Measurements from ENCODE around the gene CAPN9.

Gene CAPN9

GRCh38 chr1:230824919-230825721 lies 77.9 kb downstream of the CAPN9 start (continued):
- TF ChIP-seq INSM2 (tag by site-specific recombination; IDR thresholded peaks at IDR 0.05) (no peak), KLF9 (tag by site-specific recombination; IDR thresholded peaks at IDR 0.05; ENCODE audit: low read depth) (no peak), HIC1 (tag by site-specific recombination; IDR thresholded peaks at IDR 0.05) (no peak), ZNF529 (tag by site-specific recombination; IDR thresholded peaks at IDR 0.05; ENCODE audit: insufficient replicate concordance) (no peak), ZBTB7A (tag by site-specific recombination; IDR thresholded peaks at IDR 0.05; ENCODE audit: low read depth) (no peak), ZNF274 (IDR thresholded peaks at IDR 0.05; ENCODE audit: low read length) (no peak), ZNF274 (tag by site-specific recombination; IDR thresholded peaks at IDR 0.05; ENCODE audit: borderline replicate concordance) (no peak), ZNF560 (tag by site-specific recombination; IDR thresholded peaks at IDR 0.05; ENCODE audit: borderline replicate concordance) (no peak), ZBTB10 (tag by site-specific recombination; IDR thresholded peaks at IDR 0.05) (no peak), TRIM28 (IDR thresholded peaks at IDR 0.05; ENCODE audit: borderline replicate concordance, low read length) (0 out of 2 replicates have a peak, but pooled peaks have one; percentile 24), ZNF580 (tag by site-specific recombination; IDR thresholded peaks at IDR 0.05) (no peak), REPIN1 (tag by site-specific recombination; IDR thresholded peaks at IDR 0.05; ENCODE audit: low read depth) (no peak)

- TF ChIP-seq ZNF654 (tag by site-specific recombination; IDR thresholded peaks at IDR 0.05; ENCODE audit: low read depth) (no peak), ZNF548 (tag by site-specific recombination; IDR thresholded peaks at IDR 0.05) (peak; percentile 97)
- POLR2A ChIA-PET = no interaction called here
- no peak overlapping the region for H3K4me3 ChIP-seq (ENCODE audit: low read depth, low read length)
- H3K27ac ChIP-seq (ENCODE audit: extremely low read depth, low read depth, low read length) = no peak overlapping the region
- H3K9me3 ChIP-seq (ENCODE audit: control insufficient read depth, insufficient read depth, low read depth, low read length) = no peaks in the 10 kb centered on the region
- H3K36me3 ChIP-seq (ENCODE audit: control insufficient read depth in 2 of 2, insufficient read depth in 1 of 2, low read length in 2 of 2) = no peaks in the 10 kb centered on the region
- H3K4me1 ChIP-seq (ENCODE audit: control insufficient read depth, insufficient read depth, low read length) = no peaks in the 10 kb centered on the region
- CTCF ChIA-PET = no interaction called here
Measured at GRCh38 chr1:230825761-230826160, 78.6 kb downstream of the CAPN9 start.

GRCh38 chr1:230826166-230826875 lies 79.1 kb downstream of the CAPN9 start:
- Histone ChIP-seq H3K4me1 (ENCODE audit: control insufficient read depth, insufficient read depth, low read length) (no peaks in the 10 kb centered on the region), H3K4me3 (ENCODE audit: low read depth, low read length) (no peak overlapping the region), H3K27ac (ENCODE audit: extremely low read depth, low read depth, low read length) (no peak overlapping the region), H3K9me3 (ENCODE audit: control insufficient read depth, insufficient read depth, low read depth, low read length) (no peaks in the 10 kb centered on the region), H3K36me3 (ENCODE audit: control insufficient read depth in 2 of 2, insufficient read depth in 1 of 2, low read length in 2 of 2) (no peaks in the 10 kb centered on the region)
- POLR2A ChIA-PET = no interaction called here
- CTCF ChIA-PET = interaction anchor here (0.5 to 0.6 kb wide), 2 partner anchors 46 to 1463 kb away, joined by 3 to 4 read pairs; no protein-coding TSS in a partner anchor
- TF ChIP-seq ELK4 (IDR thresholded peaks at IDR 0.05; ENCODE audit: borderline replicate concordance, low read depth, low read length) (no peak), ZNF629 (tag by site-specific recombination; IDR thresholded peaks at IDR 0.05) (no peak), ZNF23 (tag by site-specific recombination; IDR thresholded peaks at IDR 0.05; ENCODE audit: borderline replicate concordance) (no peak)
